IMR-90 (cell line): ENCODE data around the gene FAM216B.

ENCODE experiments used
- CHD1 ChIP-seq: IDR thresholded peaks from 2 replicates; pipeline ENCODE4 v1.6.1; 2012; ENCODE audit warnings: low read depth, low read length, improper control_type of control experiment
- CTCF ChIP-seq: conservative IDR thresholded peaks from 2 replicates; pipeline ENCODE4 v1.5.1; 2012; ENCODE audit warnings: mild to moderate bottlenecking, low read depth, low read length, improper control_type of control experiment
- MXI1 ChIP-seq: IDR thresholded peaks from 2 replicates; pipeline ENCODE4 v1.6.1; 2012; ENCODE audit warnings: low read depth, mild to moderate bottlenecking, low read length, moderate library complexity, borderline replicate concordance
- POLR2A ChIP-seq: IDR thresholded peaks from 2 replicates; pipeline ENCODE4 v1.6.1; 2012; ENCODE audit warnings: mild to moderate bottlenecking, low read depth, low read length
- RCOR1 ChIP-seq: IDR thresholded peaks from 2 replicates; pipeline ENCODE4 v1.6.1; 2012; ENCODE audit warnings: mild to moderate bottlenecking, low read length, improper control_type of control experiment; ENCODE audit not compliant: insufficient replicate concordance
- RFX5 ChIP-seq: IDR thresholded peaks from 2 replicates; pipeline ENCODE4 v1.8.0; 2012; ENCODE audit warnings: low read depth, mild to moderate bottlenecking, low read length, moderate library complexity

DNA sequence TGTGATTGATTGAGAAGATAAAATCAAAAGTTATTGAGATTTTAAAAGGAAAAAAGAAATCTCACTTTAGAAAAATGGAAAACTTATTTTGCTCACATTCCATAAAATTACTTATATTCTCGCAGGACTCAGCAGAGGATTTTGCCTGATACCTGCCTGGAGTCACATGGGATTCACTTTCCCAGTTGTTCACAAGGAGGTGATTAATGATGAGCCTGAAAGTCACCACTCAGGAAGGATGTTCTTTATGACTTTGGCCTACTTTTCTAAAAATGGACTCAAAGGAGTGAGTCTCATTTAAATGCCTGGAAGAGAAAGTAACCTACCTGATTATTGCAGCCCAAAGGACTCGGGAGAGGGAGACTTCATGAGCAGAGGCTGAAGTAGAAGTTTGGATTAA is 34.5 kb upstream of the FAM216B start:
- TF ChIP-seq CTCF (no peak), POLR2A (no peak), MXI1 (no peak), CHD1 (no peak), RCOR1 (no peak), RFX5 (no peak)
